CD4-positive, alpha-beta T cell treated with Interleukin-17A for 4 hours (primary cell): ENCODE results near the gene CRTAP.
"Not testable (repeated sequence)": the region's sequence is repeated elsewhere in the genome, so short reads cannot be mapped to it uniquely, and the experiment has no call there.

Experiments
- DNase-seq: peaks from one replicate; pipeline ENCODE4 v3.0.0-alpha.2; 2020; ENCODE audit warnings: mixed read lengths

Gene CRTAP

DNA sequence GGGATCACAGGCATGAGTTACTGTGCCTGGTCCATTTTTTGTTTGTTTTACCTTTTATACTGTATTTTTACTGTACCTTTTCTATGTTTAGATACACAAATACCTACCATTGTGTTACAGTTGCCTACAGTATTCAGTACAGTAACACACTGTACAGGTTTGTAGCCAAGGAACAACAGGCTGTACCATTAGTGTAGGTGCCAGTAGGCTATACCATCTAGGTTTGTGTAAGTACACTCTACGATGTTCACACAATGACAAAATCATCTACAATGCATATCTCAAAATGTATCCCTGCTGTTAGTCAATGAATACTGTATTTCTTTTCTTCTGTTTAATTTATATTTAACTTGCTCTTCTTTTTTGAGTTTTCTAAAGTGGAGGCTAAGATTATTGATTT, 67.8 kb downstream of the CRTAP start:
- DNase-seq = not testable (repeated sequence)

GRCh38 chr3:33184863-33185262, 71.0 kb downstream of the CRTAP start:
- DNase-seq = no peak

DNA sequence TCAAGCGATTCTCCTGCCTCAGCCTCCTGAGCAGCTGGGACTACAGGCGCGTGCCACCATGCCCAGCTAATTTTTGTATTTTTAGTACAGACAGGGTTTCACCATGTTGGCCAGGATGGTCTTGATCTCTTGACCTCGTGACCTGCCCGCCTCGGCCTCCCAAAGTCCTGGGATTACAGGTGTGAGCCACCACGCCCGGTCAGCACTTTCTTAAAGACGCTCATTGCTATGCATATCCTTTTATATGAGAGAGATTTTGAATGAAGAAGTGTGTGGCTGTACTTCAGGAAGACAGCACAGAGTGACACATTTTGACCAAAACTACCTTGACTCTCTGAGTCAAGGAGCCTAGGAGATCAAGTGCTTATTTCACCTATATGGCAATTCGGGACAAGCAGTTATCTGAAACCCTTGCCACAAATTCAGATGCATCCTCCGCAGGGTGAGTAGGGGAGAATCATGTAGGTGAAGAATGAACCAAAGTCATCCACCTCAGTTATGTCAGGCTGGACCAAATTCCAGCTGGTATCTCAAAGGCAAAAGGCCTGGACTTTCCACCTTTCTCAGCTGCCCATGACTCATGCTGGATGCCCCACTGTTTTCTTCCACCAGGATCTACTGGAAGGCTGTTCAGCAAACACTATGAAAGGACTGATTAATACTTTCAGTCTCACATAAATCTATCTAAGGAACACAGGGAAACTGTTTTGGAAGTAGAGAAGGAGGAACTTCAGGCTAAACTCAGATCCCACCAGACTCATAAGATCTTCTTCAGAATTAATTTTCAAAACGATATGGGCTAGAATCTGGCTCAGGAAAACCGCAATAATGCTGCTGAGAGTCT, 72.9 kb downstream of the CRTAP start:
- DNase-seq = no peak

- DNase-seq = no peak
Measured at GRCh38 chr3:33187368-33187634, 73.5 kb downstream of the CRTAP start.

DNA sequence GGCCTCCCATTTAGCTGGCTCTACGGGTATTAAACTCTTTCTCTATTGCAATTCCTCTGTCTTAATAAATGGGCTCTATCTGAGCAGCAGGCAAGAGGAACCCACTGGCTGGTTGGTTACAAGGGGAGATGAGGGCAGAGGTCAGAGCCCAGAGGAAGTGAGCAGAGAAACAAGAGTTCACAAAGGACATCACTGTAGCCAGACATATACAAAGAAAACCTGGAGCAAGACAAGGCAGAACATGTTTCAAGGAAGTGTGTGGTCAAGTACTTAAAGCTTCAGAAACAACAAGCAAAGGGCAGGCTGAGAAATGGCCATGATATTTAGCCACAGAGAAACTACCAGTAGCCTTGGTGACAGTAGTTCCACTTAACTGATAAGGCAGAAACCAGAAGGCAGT, 80.5 kb downstream of the CRTAP start:
- DNase-seq = no peak

DNA sequence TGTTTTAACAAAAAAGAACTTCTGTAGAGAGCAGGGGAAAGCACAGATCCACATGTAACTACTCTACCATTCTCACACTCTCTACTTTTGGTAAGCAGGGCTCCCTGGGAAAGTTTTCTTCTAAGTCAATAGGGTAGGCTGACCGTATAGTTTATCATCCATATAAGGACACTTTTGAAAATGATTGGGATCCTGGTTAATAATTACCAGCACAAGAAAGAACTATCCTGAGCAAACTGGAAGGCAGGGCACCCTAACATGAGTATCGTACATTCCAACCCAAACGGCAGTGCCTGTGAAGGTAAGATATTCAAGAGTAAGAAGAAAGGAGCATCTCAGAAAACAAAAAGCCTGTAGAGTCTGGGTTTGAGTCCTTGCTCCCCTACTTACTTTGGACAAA, 82.7 kb downstream of the CRTAP start:
- DNase-seq = no peak
